GM12875 (cell line): Measurements from ENCODE around the gene CARMIL1.

Experiments used
- H3K4me3 ChIP-seq: one replicate; pipeline ENCODE4 v1.5.1; 2011; ENCODE audit warnings: low read depth, low read length, control low read depth
- CTCF ChIP-seq: IDR thresholded peaks from 2 replicates; pipeline ENCODE4 v1.5.1; 2011; ENCODE audit warnings: low read depth, mild to moderate bottlenecking, control low read depth, inconsistent platforms, low read length, moderate library complexity, borderline replicate concordance; ENCODE audit not compliant: insufficient read depth

Gene CARMIL1

GRCh38 chr6:25620391-25620790, 341.2 kb downstream of the CARMIL1 start:
- no peak overlapping the region for H3K4me3 ChIP-seq
- TF ChIP-seq CTCF: no peak

- H3K4me3 ChIP-seq: no peak overlapping the region
- TF ChIP-seq CTCF: no peak
These were observed 343.9 kb downstream of the CARMIL1 start for GRCh38 chr6:25623065-25623464.

GRCh38 chr6:25623879-25624278, 344.7 kb downstream of the CARMIL1 start:
- TF ChIP-seq CTCF: no peak
- H3K4me3 ChIP-seq: no peak overlapping the region

- TF ChIP-seq CTCF: no peak
- no peak overlapping the region for H3K4me3 ChIP-seq
These were observed 347.8 kb downstream of the CARMIL1 start for GRCh38 chr6:25627001-25627400.

- TF ChIP-seq CTCF: no peak
- H3K4me3 ChIP-seq: no peak overlapping the region
These were observed 349.5 kb downstream of the CARMIL1 start for GRCh38 chr6:25628471-25629197.

GRCh38 chr6:25629198-25629576, 350.0 kb downstream of the CARMIL1 start:
- no peak for TF ChIP-seq CTCF

GRCh38 chr6:25630508-25631278, 351.5 kb downstream of the CARMIL1 start:
- H3K4me3 ChIP-seq: no peak overlapping the region
- TF ChIP-seq CTCF: no peak

More at GRCh38 chr6:25629198-25629576, 350.0 kb downstream of the CARMIL1 start:
- H3K4me3 ChIP-seq: no peak overlapping the region
